Measurements from ENCODE around the gene DCXR. TPM values are rescaled to one million over a fixed set of nuclear protein-coding genes. Genes with fewer than 3 reads are reported as not detected.
A peak's percentile ranks its signal among the peaks of the same experiment; 100 is the strongest.

Gene DCXR
- total and polyA plus RNA-seq, 2 of the 4 experiments (the other 2 are of a cell fraction), result 36.6 to 139 TPM

DNA sequence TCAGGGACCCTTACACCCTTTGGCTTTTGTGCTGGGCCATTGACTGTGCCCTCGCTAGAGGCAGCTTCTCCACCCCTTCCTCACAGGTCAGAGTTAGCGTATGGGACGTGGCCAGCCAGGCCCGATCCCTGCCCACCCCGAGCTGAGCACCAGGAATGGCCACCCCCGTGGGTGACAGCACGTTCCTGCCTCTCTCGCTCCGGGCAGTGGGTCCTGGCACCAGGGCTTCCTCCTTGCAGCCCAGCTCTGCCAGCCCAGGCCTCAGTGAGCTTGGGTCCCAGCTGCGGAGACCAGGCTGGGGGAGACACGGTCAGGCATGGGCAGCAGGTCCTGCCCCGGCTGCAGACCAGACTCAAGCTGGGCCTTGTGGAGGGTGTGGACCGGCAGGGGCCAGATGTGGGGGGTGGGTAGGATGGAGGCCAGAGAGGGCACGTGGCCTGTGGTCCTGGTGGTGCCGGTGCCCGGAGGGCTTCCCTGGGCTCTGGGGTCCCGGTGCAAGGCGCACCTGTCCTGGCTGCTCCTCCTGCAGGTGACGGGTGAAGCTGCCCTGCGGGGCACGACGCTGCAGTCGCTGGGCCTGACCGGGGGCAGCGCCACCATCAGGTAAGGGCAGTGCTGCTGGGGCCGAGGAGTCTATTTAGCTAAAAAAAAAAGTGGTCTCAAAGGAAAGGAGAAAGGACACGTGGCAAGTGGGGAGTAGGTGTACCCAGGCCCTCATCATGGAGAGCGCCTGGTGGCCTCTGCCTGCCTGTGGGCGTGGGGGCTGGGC, 41.9 kb downstream of the DCXR start:
- Histone ChIP-seq H2AK5ac (ENCODE audit: low read depth, low read length) (no peak overlapping the region), H2BK120ac (ENCODE audit: low read depth, low read length) (no peak overlapping the region), H2BK20ac (ENCODE audit: low read depth, low read length) (no peak overlapping the region), H3K4ac (ENCODE audit: low read depth, low read length) (no peak overlapping the region), H4K5ac (ENCODE audit: low read depth, low read length) (no peak overlapping the region), H3K9me3 (ENCODE audit: control insufficient read depth, insufficient read depth, low read length) (no peaks in the 10 kb centered on the region), H3K14ac (replicated peaks; ENCODE audit: low read depth, low read length) (no peak overlapping the region), H2AK9ac (replicated peaks; ENCODE audit: low read depth, low read length, poor library complexity) (peak overlapping the region; percentile 76), H4K20me1 (ENCODE audit: insufficient read depth, low read length) (peaks cover 6% of the 10 kb centered on the region), H2BK5ac (ENCODE audit: low read depth, low read length, poor library complexity, severe bottlenecking) (no peak overlapping the region), H2BK15ac (ENCODE audit: low read depth, low read length) (no peak overlapping the region), H3K18ac (ENCODE audit: low read depth, low read length) (no peak overlapping the region), H4K91ac (ENCODE audit: insufficient read depth, low read depth, low read length) (no peak overlapping the region), H3K27ac (ENCODE audit: insufficient read depth, low read length) (no peak overlapping the region), H3K4me1 (ENCODE audit: control insufficient read depth, insufficient read depth, low read length) (peaks cover 13% of the 10 kb centered on the region), H3K4me2 (ENCODE audit: low read depth, low read length) (no peak overlapping the region), H4K8ac (ENCODE audit: low read depth in 2 of 2, low read length in 2 of 2) (no peak overlapping the region), H3K9me1 (ENCODE audit: insufficient read depth, low read length) (no peaks in the 10 kb centered on the region), H3K9ac (ENCODE audit: low read depth, low read length) (no peak overlapping the region), H3K4me3 (ENCODE audit: insufficient read depth, low read depth, low read length) (no peak overlapping the region), H3K79me1 (ENCODE audit: low read depth in 1 of 2, low read length in 2 of 2) (peaks cover 9 to 21% of the 10 kb centered on the region in 2 experiments; a peak in 3 of 4 replicates), H3K56ac (ENCODE audit: extremely low read depth, insufficient read depth, low read length) (no peak overlapping the region), H2AFZ (replicated peaks; ENCODE audit: low read length, poor library complexity) (no peak overlapping the region), H3K27me3 (ENCODE audit: control insufficient read depth, insufficient read depth, low read length) (no peaks in the 10 kb centered on the region), H3K23ac (ENCODE audit: low read depth, low read length) (no peak overlapping the region), H3K36me3 (ENCODE audit: control insufficient read depth, insufficient read depth, low read length) (peaks cover 8% of the 10 kb centered on the region; the same call in 1 of the 2 replicates)
- intact Hi-C loops (cut with micrococcal nuclease) (no loop called here), dilution Hi-C loops (cut with HindIII; ENCODE audit: low sequenced_read_pairs, unreplicated experiment) (no loop called here), in situ Hi-C loops (cut with MboI; ENCODE audit: low sequenced_read_pairs) (no loop called here)
- BruUV-seq (replicated peaks), result no TSS peak
- TF ChIP-seq RFX5 (IDR thresholded peaks at IDR 0.05; ENCODE audit: low read depth, low read length) (no peak), SMC3 (IDR thresholded peaks at IDR 0.05; ENCODE audit: low read depth, low read length) (no peak), FOS (IDR thresholded peaks at IDR 0.05; ENCODE audit: low read depth, low read length) (no peak), NFE2L2 (IDR thresholded peaks at IDR 0.05; ENCODE audit: low read depth, low read length) (no peak), CTCF (conservative IDR thresholded peaks at IDR 0.05; ENCODE audit: low read depth, low read length) (no peak), ELK1 (IDR thresholded peaks at IDR 0.05; ENCODE audit: borderline replicate concordance, low read depth, low read length) (no peak), MAFK (IDR thresholded peaks at IDR 0.05; ENCODE audit: low read depth, low read length) (no peak), RCOR1 (IDR thresholded peaks at IDR 0.05; ENCODE audit: insufficient replicate concordance, low read length) (no peak), MAZ (IDR thresholded peaks at IDR 0.05; ENCODE audit: borderline replicate concordance, low read depth, low read length) (no peak), BHLHE40 (IDR thresholded peaks at IDR 0.05; ENCODE audit: low read depth, low read length) (no peak), CHD1 (IDR thresholded peaks at IDR 0.05; ENCODE audit: low read depth, low read length) (no peak), POLR2A (IDR thresholded peaks at IDR 0.05; ENCODE audit: low read depth, low read length) (no peak)
- TF ChIP-seq, protein P1, sequence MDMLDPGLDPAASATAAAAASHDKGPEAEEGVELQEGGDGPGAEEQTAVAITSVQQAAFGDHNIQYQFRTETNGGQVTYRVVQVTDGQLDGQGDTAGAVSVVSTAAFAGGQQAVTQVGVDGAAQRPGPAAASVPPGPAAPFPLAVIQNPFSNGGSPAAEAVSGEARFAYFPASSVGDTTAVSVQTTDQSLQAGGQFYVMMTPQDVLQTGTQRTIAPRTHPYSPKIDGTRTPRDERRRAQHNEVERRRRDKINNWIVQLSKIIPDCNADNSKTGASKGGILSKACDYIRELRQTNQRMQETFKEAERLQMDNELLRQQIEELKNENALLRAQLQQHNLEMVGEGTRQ (IDR thresholded peaks at IDR 0.05; ENCODE audit: low read depth, low read length), result no peak
- ChIA-PET POLR2A (ENCODE audit: unreplicated experiment) (interaction anchor here (0.6 kb wide), 1 partner anchor 273 kb away, joined by 3 read pairs; no protein-coding TSS in a partner anchor), CTCF (no interaction called here)
- 94% methylated on average over 9 of the region's 29 CpGs; no CpG with 5 or more reads in 1 of the 2 experiments for WGBS, 2 experiments (ENCODE audit: extremely low coverage in 2 of 2, insufficient read length in 1 of 2)
- no peak for ATAC-seq (ENCODE audit: low read depth)
- no peak for DNase-seq

All from IMR-90 (cell line).